Pancreas (tissue), 10 donors: ENCODE data around the gene AMELY. TPM values are rescaled to one million over a fixed set of nuclear protein-coding genes. Genes with fewer than 3 reads are reported as not detected.

Experiments
- ATAC-seq, 4 donors: fragments of 200-7000 bp; cut with Tn5 transposase; one replicate each; pipeline versions ENCODE4 v1.8.0 to v1.9.1; 2020; ENCODE audit warnings: mild to moderate bottlenecking in 4 of 4, moderate library complexity in 4 of 4
- DNase-seq, 6 donors: peaks; one replicate each; pipeline ENCODE4 v3.0.0-alpha.2; 2020
- FAIRE-seq: peaks from 2 replicates; lab custom pipeline; 2012; peaks lifted over from hg19 to GRCh38; lab: Jason Lieb, UNC
- H3K27ac ChIP-seq, 4 donors: fragments of 200-600 bp; sonication (generic); 1 replicate in 3 of 4; 2 replicates in 1 of 4; pipeline versions ENCODE4 v1.5.0 to v1.8.0; 2020
- H3K27me3 ChIP-seq, 4 donors: fragments of 200-600 bp; one replicate each; pipeline ENCODE4 v1.8.0; 2021
- H3K36me3 ChIP-seq, 3 donors: fragments of 200-600 bp; sonication (generic) in 1 of 3; one replicate each; pipeline versions ENCODE4 v1.5.0 to v1.8.0; 2020 to 2021
- H3K4me1 ChIP-seq, 3 donors: fragments of 200-600 bp; one replicate each; pipeline ENCODE4 v1.8.0; 2021
- H3K4me3 ChIP-seq, 4 donors: fragments of 200-600 bp; sonication (generic) in 2 of 4; one replicate each; pipeline versions ENCODE4 v1.5.0 to v1.8.0; 2020 to 2021
- H3K9me3 ChIP-seq, 4 donors: fragments of 200-600 bp; one replicate each; pipeline ENCODE4 v1.8.0; 2021
- WGBS, 2 donors: extraction: QIAGEN DNeasy Blood & Tissue Kit; methylation state at CpG; one replicate each; pipeline ENCODE4 v1.1.7; 2013; 5-methylcytosine and 5-hydroxymethylcytosine counted together
- intact Hi-C, 3 donors: fragments of 100-400 bp; cut with DNase I; formaldehyde crosslinking; loops; one replicate each; pipeline versions ENCODE4 v1.11.1 to v1.14.2; 2022
- polyA plus RNA-seq, 2 donors: library from polyadenylated mRNA; stranded (reverse); fragments of 200-250 nt; gene quantifications; one replicate each; pipeline ENCODE4 v1.2.3, GENCODE V29; 2013
- total RNA-seq, 6 donors: library from RNA; stranded (reverse); fragmentation: NEBNext Ultra II Directional in 4 of 6; extraction: Animal tissue kit (Norgen Biotek cat#: 25700) in 4 of 6; gene quantifications; one replicate each; pipeline versions ENCODE4 v1.2.1 to v1.2.4, GENCODE V29; 2021 to 2023
- TF ChIP-seq, protein P1 (sequence below), 4 donors: fragments of 200-600 bp; sonication (generic) in 3 of 4; IDR thresholded peaks; one replicate each; pipeline versions ENCODE4 v1.5.0 to v1.8.0; 2021; ENCODE audit warnings: antibody characterized with exemption in 4 of 4
- donor health status: healthy with polysubstance abuse.
- donor health status: DM: no; HTN: no; CAD: no; lungs with moderate emphysema.
- donor health status: DM: no; HTN: no; CAD: no.
- donor health status: control.
- donor health status: control.
- donor health status: Bipolar disorder and iron deficiency.
- donor health status: DM: yes; HTN: yes; CAD: no.
- donor health status: DM: no; HTN: no; CAD: no.
- donor health status: DM: no; HTN: no; CAD: no.
- donor health status: DM: yes; HTN: yes; CAD: no.

Gene AMELY
- total and polyA plus RNA-seq, 8 donors = 0.23 to 0.31 TPM; not detected in 6

DNA sequence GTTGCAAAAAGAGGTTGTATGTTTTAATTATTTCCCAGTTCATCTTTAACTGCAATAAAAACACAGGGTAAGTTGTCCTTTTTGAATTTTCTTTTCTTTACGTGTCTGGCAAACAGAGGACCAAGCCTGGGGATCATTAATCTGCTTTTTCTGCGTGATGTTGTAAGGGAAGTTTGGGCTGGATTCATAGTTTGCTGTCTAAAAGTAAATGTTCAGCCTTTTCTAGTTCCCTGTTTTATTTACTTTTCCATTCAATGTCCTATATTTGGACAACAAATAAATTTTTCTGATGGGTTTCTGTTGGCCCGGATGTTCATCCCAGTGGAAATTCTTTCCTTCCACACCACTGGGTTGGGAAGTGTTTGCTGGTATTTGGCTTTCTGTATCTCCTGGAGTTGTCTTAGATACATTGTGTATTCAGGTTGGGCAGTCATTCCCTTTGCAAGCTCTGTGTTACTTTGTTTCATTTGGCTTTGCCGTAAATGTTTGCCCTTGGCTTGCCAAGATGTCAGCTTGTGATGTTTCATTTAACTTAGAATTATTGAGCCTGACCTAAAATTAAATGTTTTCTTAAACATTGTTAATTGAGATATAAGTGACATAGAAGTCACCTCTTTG lies 20.3 kb upstream of the AMELY start:
- H3K4me3 ChIP-seq = no peak overlapping the region
- H3K27me3 ChIP-seq = no peaks in the 10 kb centered on the region
- no peak overlapping the region for H3K27ac ChIP-seq
- FAIRE-seq = no peak
- no peaks in the 10 kb centered on the region for H3K36me3 ChIP-seq
- no peak for DNase-seq
- TF ChIP-seq, protein P1, sequence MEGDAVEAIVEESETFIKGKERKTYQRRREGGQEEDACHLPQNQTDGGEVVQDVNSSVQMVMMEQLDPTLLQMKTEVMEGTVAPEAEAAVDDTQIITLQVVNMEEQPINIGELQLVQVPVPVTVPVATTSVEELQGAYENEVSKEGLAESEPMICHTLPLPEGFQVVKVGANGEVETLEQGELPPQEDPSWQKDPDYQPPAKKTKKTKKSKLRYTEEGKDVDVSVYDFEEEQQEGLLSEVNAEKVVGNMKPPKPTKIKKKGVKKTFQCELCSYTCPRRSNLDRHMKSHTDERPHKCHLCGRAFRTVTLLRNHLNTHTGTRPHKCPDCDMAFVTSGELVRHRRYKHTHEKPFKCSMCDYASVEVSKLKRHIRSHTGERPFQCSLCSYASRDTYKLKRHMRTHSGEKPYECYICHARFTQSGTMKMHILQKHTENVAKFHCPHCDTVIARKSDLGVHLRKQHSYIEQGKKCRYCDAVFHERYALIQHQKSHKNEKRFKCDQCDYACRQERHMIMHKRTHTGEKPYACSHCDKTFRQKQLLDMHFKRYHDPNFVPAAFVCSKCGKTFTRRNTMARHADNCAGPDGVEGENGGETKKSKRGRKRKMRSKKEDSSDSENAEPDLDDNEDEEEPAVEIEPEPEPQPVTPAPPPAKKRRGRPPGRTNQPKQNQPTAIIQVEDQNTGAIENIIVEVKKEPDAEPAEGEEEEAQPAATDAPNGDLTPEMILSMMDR (IDR thresholded peaks at IDR 0.05) = no peak
- no peaks in the 10 kb centered on the region for H3K4me1 ChIP-seq
- intact Hi-C loops = no loop called here
- no peak for ATAC-seq
- H3K9me3 ChIP-seq = no peaks in the 10 kb centered on the region
- 8% methylated on average over 4 of the region's 4 CpGs; no CpG with 5 or more reads in 1 of the 2 donors for WGBS, 2 donors

DNA sequence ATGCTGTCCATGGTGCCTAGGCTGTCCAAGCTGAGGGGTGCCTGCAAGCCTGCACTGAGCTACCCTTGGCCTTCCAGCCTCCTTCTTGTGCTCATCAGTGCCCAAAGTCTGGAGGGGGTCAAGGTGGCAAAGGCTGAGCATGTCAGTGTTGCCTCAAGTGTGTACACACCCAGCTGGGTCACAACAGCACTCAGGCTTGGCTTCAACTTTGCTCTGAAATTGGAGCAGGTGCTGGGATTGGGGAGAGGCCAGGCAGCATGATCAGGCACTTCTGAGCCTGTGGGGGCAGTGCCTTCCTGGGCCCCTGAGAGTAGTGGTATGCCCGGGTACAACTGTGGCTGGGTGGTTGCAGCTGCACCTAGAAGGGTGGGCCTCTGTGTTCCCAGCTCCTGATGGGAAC lies 17.7 kb upstream of the AMELY start:
- no peaks in the 10 kb centered on the region for H3K9me3 ChIP-seq
- no peaks in the 10 kb centered on the region for H3K4me1 ChIP-seq
- H3K36me3 ChIP-seq = no peaks in the 10 kb centered on the region
- no peak overlapping the region for H3K27ac ChIP-seq
- DNase-seq = no peak
- no peak for ATAC-seq
- no peaks in the 10 kb centered on the region for H3K27me3 ChIP-seq
- intact Hi-C loops = no loop called here
- no peak overlapping the region for H3K4me3 ChIP-seq
- 86% methylated on average over 1 of the region's 1 CpG; no CpG with 5 or more reads in 1 of the 2 donors for WGBS, 2 donors
- FAIRE-seq = no peak
- TF ChIP-seq, protein P1 (IDR thresholded peaks at IDR 0.05) = no peak

DNA sequence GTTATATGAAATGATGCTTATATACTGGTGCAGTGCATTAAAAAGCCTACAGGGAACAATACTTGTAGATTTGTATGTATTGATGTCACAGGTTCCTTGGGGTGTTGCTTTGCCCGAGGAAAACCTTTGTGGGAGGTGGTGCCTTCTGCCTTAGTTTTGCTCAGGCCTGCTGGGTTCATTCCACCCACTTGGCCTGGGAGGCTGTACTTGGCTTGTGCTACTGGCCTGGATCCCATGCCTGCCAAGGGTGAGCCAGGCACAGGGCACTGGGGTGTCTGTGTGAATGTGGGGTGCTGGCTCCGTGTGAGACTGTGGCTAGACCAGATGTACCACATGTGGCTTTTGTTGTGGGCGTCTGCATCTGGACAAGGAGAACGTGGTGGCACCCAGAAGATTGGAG lies 16.7 kb upstream of the AMELY start:
- Histone ChIP-seq H3K4me3 (no peak overlapping the region), H3K27me3 (no peaks in the 10 kb centered on the region), H3K36me3 (no peaks in the 10 kb centered on the region), H3K27ac (no peak overlapping the region), H3K9me3 (no peaks in the 10 kb centered on the region), H3K4me1 (no peaks in the 10 kb centered on the region)
- intact Hi-C loops = no loop called here
- ATAC-seq = no peak
- no peak for FAIRE-seq
- WGBS, 2 donors = 58% methylated on average over 4 of the region's 4 CpGs; no CpG with 5 or more reads in 1 of the 2 donors
- TF ChIP-seq, protein P1 (IDR thresholded peaks at IDR 0.05) = no peak
- no peak for DNase-seq

DNA sequence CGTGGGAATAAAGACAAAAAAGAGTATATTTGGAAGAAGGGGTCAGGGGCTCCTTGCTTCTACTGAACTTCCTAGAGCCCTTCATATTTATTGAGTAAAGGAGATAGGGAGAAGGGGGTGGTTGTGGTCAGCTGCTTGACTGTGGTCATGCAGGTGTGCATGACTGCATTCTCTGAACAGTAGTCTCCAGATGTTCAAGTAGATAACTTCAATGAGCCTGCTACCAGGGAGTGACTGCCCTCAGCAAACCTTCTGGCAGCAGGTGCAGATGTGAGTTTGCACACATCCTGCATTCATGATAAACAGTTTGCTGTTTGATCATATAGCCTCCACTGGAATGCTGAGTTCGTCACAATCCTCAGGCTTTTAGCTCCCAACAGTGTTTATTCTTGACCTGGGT lies 9.5 kb upstream of the AMELY start:
- DNase-seq = no peak
- H3K4me1 ChIP-seq = no peaks in the 10 kb centered on the region
- H3K9me3 ChIP-seq = no peaks in the 10 kb centered on the region
- H3K27me3 ChIP-seq = no peaks in the 10 kb centered on the region
- no peak for FAIRE-seq
- ATAC-seq = no peak
- no peak overlapping the region for H3K27ac ChIP-seq
- TF ChIP-seq, protein P1 (IDR thresholded peaks at IDR 0.05) = no peak
- H3K4me3 ChIP-seq = no peak overlapping the region
- intact Hi-C loops = no loop called here
- H3K36me3 ChIP-seq = no peaks in the 10 kb centered on the region
- 93% methylated on average over 2 of the region's 2 CpGs; no CpG with 5 or more reads in 1 of the 2 donors for WGBS, 2 donors

DNA sequence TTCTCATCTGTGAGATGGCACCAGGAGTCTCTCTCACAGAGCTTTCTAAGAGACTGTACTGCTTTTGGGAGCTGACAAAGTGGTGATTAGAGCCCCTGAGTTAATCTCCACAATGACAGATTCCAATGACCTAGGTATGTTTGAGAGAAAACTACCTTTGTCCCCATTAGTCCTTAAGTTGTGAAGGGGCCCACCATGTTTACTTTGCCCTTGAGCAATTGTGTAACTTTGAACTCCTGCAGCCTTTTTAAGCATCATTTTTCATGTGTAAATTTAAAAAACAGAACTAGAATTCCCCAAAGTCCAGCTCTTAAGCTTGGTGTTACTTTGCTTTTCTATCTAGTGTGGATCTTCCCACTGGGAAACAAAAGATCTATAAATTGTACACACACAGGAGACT lies 1.8 kb upstream of the AMELY start:
- no peak for DNase-seq
- Histone ChIP-seq H3K4me1 (no peaks in the 10 kb centered on the region), H3K4me3 (no peak overlapping the region), H3K27me3 (no peaks in the 10 kb centered on the region), H3K27ac (no peak overlapping the region), H3K9me3 (no peaks in the 10 kb centered on the region), H3K36me3 (no peaks in the 10 kb centered on the region)
- FAIRE-seq = no peak
- TF ChIP-seq, protein P1 (IDR thresholded peaks at IDR 0.05) = no peak
- intact Hi-C loops = no loop called here
- ATAC-seq = no peak
